Common myeloid progenitor, CD34-positive (primary cell): ENCODE measurements around the gene POLR1A.

Experiments
- CTCF ChIA-PET: fragments of 350-600 bp; sonication (Branson Sonifier 250); formaldehyde crosslinking; loops from one replicate; lab custom pipeline; 2021; ENCODE audit warnings: antibody characterized with exemption; lab: Charles Lee
- POLR2A ChIA-PET: fragments of 350-600 bp; sonication (Branson Sonifier 250); formaldehyde crosslinking; loops from one replicate; lab custom pipeline; 2021; ENCODE audit warnings: antibody characterized with exemption; lab: Charles Lee
- DNase-seq, 3 donors: peaks; one replicate each; pipeline versions ENCODE4 v3.0.0 to v3.0.0-alpha.2; 2013
- H3K27ac ChIP-seq, 2 experiments: 1 replicate in 1 of 2; 2 replicates in 1 of 2; pipeline ENCODE4 v1.7.0; 2013; ENCODE audit warnings: inconsistent platforms in 2 of 2, low read length in 2 of 2, mild to moderate bottlenecking in 2 of 2, low read depth in 1 of 2, moderate library complexity in 1 of 2; ENCODE audit not compliant: severe bottlenecking in 2 of 2, insufficient read depth in 1 of 2, poor library complexity in 1 of 2
- H3K27me3 ChIP-seq, 5 experiments: replicated peaks in 2 of 5; 1 replicate in 3 of 5; 2 replicates in 2 of 5; pipeline versions ENCODE4 v1.6.1 to v1.7.0; 2013; ENCODE audit warnings: low read length in 4 of 5, mild to moderate bottlenecking in 2 of 5, moderate library complexity in 2 of 5, inconsistent platforms in 1 of 5; ENCODE audit not compliant: insufficient read depth in 5 of 5, control insufficient read depth in 4 of 5
- H3K36me3 ChIP-seq, 4 experiments: 1 replicate in 2 of 4; 2 replicates in 2 of 4; pipeline versions ENCODE4 v1.6.1 to v1.7.0; 2013; ENCODE audit warnings: low read length in 3 of 4, control low read depth in 1 of 4, mild to moderate bottlenecking in 1 of 4; ENCODE audit not compliant: control insufficient read depth in 4 of 4, insufficient read depth in 4 of 4
- H3K4me1 ChIP-seq, 4 experiments: 1 replicate in 3 of 4; 2 replicates in 1 of 4; pipeline versions ENCODE4 v1.6.1 to v1.7.1; 2013; ENCODE audit warnings: low read length in 3 of 4, mild to moderate bottlenecking in 3 of 4, control low read depth in 1 of 4, inconsistent platforms in 1 of 4, moderate library complexity in 1 of 4; ENCODE audit not compliant: control insufficient read depth in 4 of 4, insufficient read depth in 4 of 4; ENCODE audit errors: control extremely low read depth in 1 of 4
- H3K4me3 ChIP-seq, 7 experiments: 1 replicate in 4 of 7; 2 replicates in 3 of 7; pipeline versions ENCODE4 v1.5.1 to v1.7.0; 2013; ENCODE audit warnings: mild to moderate bottlenecking in 7 of 7, low read length in 6 of 7, moderate library complexity in 6 of 7, inconsistent platforms in 2 of 7, low read depth in 2 of 7, control low read depth in 1 of 7; ENCODE audit not compliant: insufficient read depth in 4 of 7, control insufficient read depth in 1 of 7; ENCODE audit errors: extremely low read depth in 1 of 7
- H3K9me3 ChIP-seq, 5 experiments: 1 replicate in 4 of 5; 2 replicates in 1 of 5; pipeline versions ENCODE4 v1.6.1 to v1.7.1; 2013; ENCODE audit warnings: low read length in 4 of 5, mild to moderate bottlenecking in 2 of 5, inconsistent platforms in 1 of 5, low read depth in 1 of 5, moderate library complexity in 1 of 5; ENCODE audit not compliant: control insufficient read depth in 4 of 5, insufficient read depth in 2 of 5; ENCODE audit errors: control extremely low read depth in 1 of 5
- WGBS: methylation state at CpG from one replicate; pipeline ENCODE4 v1.1.5; 2013; ENCODE audit not compliant: insufficient coverage; 5-methylcytosine and 5-hydroxymethylcytosine counted together

The POLR1A gene

GRCh38 chr2:86123328-86123925, 17.7 kb upstream of the POLR1A start:
- Histone ChIP-seq H3K36me3 (peaks cover 38 to 98% (median 75%) of the 10 kb centered on the region in 4 experiments), H3K9me3 (no peaks in the 10 kb centered on the region), H3K27me3 (no peaks in the 10 kb centered on the region), H3K4me3 (no peak overlapping the region), H3K27ac (no peak overlapping the region), H3K4me1 (no peaks in the 10 kb centered on the region)
- ChIA-PET POLR2A (no interaction called here), CTCF (interaction anchor here (1.3 kb wide), 1 partner anchor 33 kb away, joined by 3 read pairs; no protein-coding TSS in a partner anchor)
- DNase-seq, result no peak
- WGBS, result 95% methylated on average over 3 of the region's 5 CpGs

GRCh38 chr2:86118130-86118529, 12.4 kb upstream of the POLR1A start:
- no peak overlapping the region for H3K27ac ChIP-seq
- H3K36me3 ChIP-seq, result peaks cover 33 to 92% (median 77%) of the 10 kb centered on the region in 4 experiments
- no CpG with 5 or more reads among the region's 2 CpGs for WGBS
- ChIA-PET POLR2A (no interaction called here), CTCF (interaction anchor here (1.0 to 2.0 kb wide), 5 partner anchors 9 to 287 kb away, joined by 3 to 5 read pairs (median 4); partner anchors contain the start of gene PTCD3)
- H3K27me3 ChIP-seq, result no peaks in the 10 kb centered on the region
- H3K9me3 ChIP-seq, result no peaks in the 10 kb centered on the region
- H3K4me3 ChIP-seq, result no peak overlapping the region
- DNase-seq, result no peak
- no peaks in the 10 kb centered on the region for H3K4me1 ChIP-seq

DNA sequence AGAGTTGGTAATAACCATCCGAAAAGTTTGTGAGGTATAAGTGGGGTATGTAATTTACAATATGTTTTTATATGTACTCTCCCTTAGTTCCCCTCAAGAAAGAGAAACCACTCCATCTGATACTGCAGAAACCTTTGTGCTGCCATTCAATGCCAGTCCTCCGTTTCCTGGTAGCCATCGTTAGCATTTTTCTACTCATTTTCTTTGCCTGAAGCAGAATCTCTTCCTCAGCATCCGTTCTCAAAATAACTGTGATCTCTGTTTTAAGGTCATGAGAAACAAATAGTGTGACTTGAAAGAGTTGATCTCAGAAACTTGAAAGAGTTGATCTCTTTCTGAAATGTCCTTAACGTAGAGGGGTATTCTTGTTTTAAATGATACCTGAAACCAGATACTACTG, 1.3 kb upstream of the POLR1A start:
- 42% methylated on average over 3 of the region's 5 CpGs for WGBS
- CTCF ChIA-PET, result interaction anchor here (1.4 to 1.7 kb wide), 3 partner anchors 11 to 280 kb away, joined by 3 to 5 read pairs (median 5); no protein-coding TSS in a partner anchor

DNA sequence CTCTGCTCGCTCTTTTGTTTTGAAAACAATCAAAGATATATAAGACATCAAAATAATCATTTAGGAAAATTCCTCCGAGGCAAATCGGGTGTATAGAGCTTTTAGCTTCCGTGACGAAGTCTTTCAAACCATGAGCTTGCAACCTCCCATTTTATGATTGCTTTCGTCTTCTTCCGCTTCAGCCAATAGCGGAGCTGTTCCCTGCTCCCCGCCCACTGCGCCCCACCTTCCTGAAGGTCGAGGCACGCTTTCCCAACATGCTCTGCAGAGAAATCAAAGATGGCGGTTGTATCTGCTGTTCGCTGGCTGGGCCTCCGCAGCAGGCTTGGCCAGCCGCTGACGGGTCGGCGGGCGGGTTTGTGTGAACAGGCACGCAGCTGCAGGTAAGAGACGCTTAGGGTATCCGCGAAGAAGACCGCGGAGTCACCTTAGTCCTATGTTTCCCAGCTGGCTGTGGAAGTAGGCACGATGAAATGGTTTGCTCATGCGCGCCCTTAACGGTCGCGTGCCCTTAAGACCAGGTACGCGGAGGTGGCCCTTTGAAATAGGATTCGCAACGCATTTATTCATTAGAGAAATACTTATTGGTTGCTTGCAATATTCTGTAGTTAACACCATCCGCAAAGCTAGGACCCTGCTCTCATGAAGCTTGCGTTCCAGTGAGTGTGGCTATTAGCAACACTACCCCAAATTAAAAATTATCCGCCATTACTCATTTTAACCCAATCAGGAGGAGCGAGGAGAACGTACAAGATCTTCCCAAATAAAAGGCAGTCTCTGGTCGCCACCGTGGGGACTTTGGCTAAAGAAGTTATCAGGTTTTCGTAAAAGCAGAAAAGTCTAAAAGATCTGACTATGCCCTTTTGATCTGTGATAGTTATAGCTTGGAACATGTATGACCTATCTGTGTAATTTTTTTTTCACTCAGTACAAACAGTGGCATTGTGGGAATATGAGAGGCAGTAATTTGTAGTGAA, 571 bp upstream of the POLR1A start, which contains the start of gene PTCD3:
PTCD3 (plus strand) TSS at position 267 of the 977 bp plus-strand sequence; CDS start at position 280, 13 bp downstream.
- no peaks in the 10 kb centered on the region for H3K9me3 ChIP-seq
- under 1% methylated on average over 37 of the region's 44 CpGs for WGBS
- ChIA-PET CTCF (interaction anchor here (0.9 to 2.0 kb wide), 5 partner anchors 8 to 279 kb away, joined by 3 to 5 read pairs (median 4); no protein-coding TSS in a partner anchor), POLR2A (interaction anchor here (0.7 to 1.0 kb wide), 2 partner anchors 316 to 335 kb away, joined by 3 to 4 read pairs; partner anchors contain the start of gene KDM3A)
- peaks cover 15 to 30% (median 25%) of the 10 kb centered on the region in 4 experiments for H3K4me1 ChIP-seq
- H3K36me3 ChIP-seq, result peaks cover 12 to 47% (median 25%) of the 10 kb centered on the region in 4 experiments
- DNase-seq, result peak; percentile 96 to 98 (median 97)
- H3K27me3 ChIP-seq, result no peaks in the 10 kb centered on the region
- H3K4me3 ChIP-seq, result peak within 1 kb of the TSS; percentile 78 to 100 (median 90)
- peak within 1 kb of the TSS; percentile 97 to 98 for H3K27ac ChIP-seq

More for the DNA sequence above, 1.3 kb upstream of the POLR1A start:
- peak in 1 of 3 donors; percentile 5 for DNase-seq
- peaks cover 15 to 30% (median 25%) of the 10 kb centered on the region in 4 experiments for H3K4me1 ChIP-seq
- peaks cover 11 to 46% (median 26%) of the 10 kb centered on the region in 4 experiments for H3K36me3 ChIP-seq
- POLR2A ChIA-PET, result no interaction called here
- H3K4me3 ChIP-seq, result peak overlapping the region in 6 of 7 experiments; percentile 83 to 100 (median 93)
- H3K27me3 ChIP-seq, result no peaks in the 10 kb centered on the region
- H3K27ac ChIP-seq, result peak overlapping the region; percentile 97 to 98
- H3K9me3 ChIP-seq, result no peaks in the 10 kb centered on the region

GRCh38 chr2:86102157-86102556, 3.5 kb downstream of the POLR1A start:
- Histone ChIP-seq H3K27me3 (no peaks in the 10 kb centered on the region), H3K27ac (no peak overlapping the region), H3K36me3 (peaks cover 9 to 49% (median 33%) of the 10 kb centered on the region in 4 experiments), H3K4me1 (peaks cover 11 to 23% (median 19%) of the 10 kb centered on the region in 4 experiments), H3K4me3 (no peak overlapping the region), H3K9me3 (no peaks in the 10 kb centered on the region)
- ChIA-PET CTCF (no interaction called here), POLR2A (no interaction called here)
- peak in 1 of 3 donors; percentile 14 for DNase-seq

GRCh38 chr2:86097913-86098312, 7.8 kb downstream of the POLR1A start:
- no peak for DNase-seq
- ChIA-PET CTCF (interaction anchor here (3.9 kb wide), 1 partner anchor 9 kb away, joined by 12 read pairs; no protein-coding TSS in a partner anchor), POLR2A (interaction anchor here (1.1 kb wide), 1 partner anchor 209 kb away, joined by 3 read pairs; no protein-coding TSS in a partner anchor)
- Histone ChIP-seq H3K4me3 (no peak overlapping the region), H3K27ac (peak overlapping the region in 1 of 2 experiments; percentile 35), H3K9me3 (no peaks in the 10 kb centered on the region), H3K4me1 (no peaks in the 10 kb centered on the region), H3K27me3 (no peaks in the 10 kb centered on the region), H3K36me3 (peaks cover 9 to 69% (median 48%) of the 10 kb centered on the region in 4 experiments)
- no CpG with 5 or more reads among the region's 1 CpG for WGBS
